Esophagus squamous epithelium (tissue), 5 donors: ENCODE measurements around the gene ACLY. TPM values are rescaled to one million over a fixed set of nuclear protein-coding genes. Genes with fewer than 3 reads are reported as not detected.

Experiments used
- DNase-seq: peaks from one replicate; lab custom pipeline; 2025; lab: John Stamatoyannopoulos, UW
- H3K27ac ChIP-seq, 4 donors: fragments of 200-600 bp; sonication (generic); one replicate each; pipeline ENCODE4 v1.5.1; 2016 to 2019; ENCODE audit warnings: mild to moderate bottlenecking in 1 of 4
- H3K27me3 ChIP-seq, 4 donors: fragments of 200-600 bp; sonication (generic); 1 replicate in 3 of 4; 2 replicates in 1 of 4; pipeline versions ENCODE4 v1.5.1 to v1.6.0; 2017 to 2021; ENCODE audit warnings: antibody characterized with exemption in 1 of 4
- H3K36me3 ChIP-seq, 3 donors: fragments of 200-600 bp; sonication (generic); one replicate each; pipeline ENCODE4 v1.5.1; 2016 to 2019
- H3K4me1 ChIP-seq, 3 donors: fragments of 200-600 bp; sonication (generic); one replicate each; pipeline ENCODE4 v1.5.1; 2017 to 2019
- H3K4me3 ChIP-seq, 4 donors: fragments of 200-600 bp; sonication (generic); 1 replicate in 3 of 4; 2 replicates in 1 of 4; pipeline ENCODE4 v1.5.1; 2016 to 2019; ENCODE audit warnings: mild to moderate bottlenecking in 2 of 4, moderate library complexity in 1 of 4
- H3K9me3 ChIP-seq, 3 donors: fragments of 200-600 bp; sonication (generic); one replicate each; pipeline ENCODE4 v1.5.1; 2016 to 2019
- CTCF ChIP-seq, 6 experiments: fragments of 450-650 bp in 4 of 6; fragments of 200-600 bp in 2 of 6; sonication (generic) in 2 of 6; IDR thresholded peaks; one replicate each; pipeline ENCODE4 v1.5.1; 2016 to 2019; ENCODE audit warnings: antibody characterized with exemption in 6 of 6, mild to moderate bottlenecking in 4 of 6, moderate library complexity in 4 of 6
- POLR2A ChIP-seq, 4 donors: fragments of 450-650 bp; IDR thresholded peaks; one replicate each; pipeline ENCODE4 v1.6.1; 2017; ENCODE audit warnings: antibody characterized with exemption in 4 of 4, mild to moderate bottlenecking in 4 of 4, moderate library complexity in 3 of 4
- WGBS, 2 donors: methylation state at CpG; one replicate each; pipeline ENCODE4 v1.1.5; 2018; 5-methylcytosine and 5-hydroxymethylcytosine counted together
- intact Hi-C: fragments of 100-400 bp; cut with DNase I; formaldehyde crosslinking; loops from one replicate; pipeline ENCODE4 v1.15.0; 2022
- total RNA-seq, 4 donors: library from RNA; depleted of rRNA; stranded (reverse); fragments of >200 nt; gene quantifications; one replicate each; pipeline ENCODE4 v1.1.0, GENCODE V29; 2016
- donor health status: DM: yes; HTN: yes; CAD: no.

Gene ACLY
- total RNA-seq, 4 donors from 2014 or later, result 51.5 to 121 (median 62.7) TPM

- DNase-seq, result no peak
Observed at GRCh38 chr17:41917679-41918313, 955 bp downstream of the ACLY start.

DNA sequence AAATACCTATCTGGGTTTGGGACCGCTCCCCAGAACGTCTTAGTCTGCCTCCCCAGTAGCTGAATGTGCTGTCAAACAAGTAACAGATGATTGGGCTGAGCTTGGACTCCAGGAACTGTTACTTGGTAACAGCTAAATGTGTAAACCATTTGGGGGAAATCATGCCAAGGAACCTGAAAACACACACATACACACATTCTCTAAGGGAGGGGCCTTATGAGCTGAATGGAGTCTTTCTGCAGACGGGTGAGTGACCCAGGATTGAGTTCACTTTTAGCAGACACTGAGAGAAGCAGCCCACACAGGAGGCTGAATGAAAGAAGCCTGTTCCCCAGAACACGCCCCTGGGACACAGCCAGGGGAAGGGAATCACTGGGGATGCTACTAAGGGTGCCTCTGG is 1.6 kb downstream of the ACLY start:
- intact Hi-C loops, result no loop called here
- Histone ChIP-seq H3K36me3 (peaks cover 0 to 22% (median 7%) of the 10 kb centered on the region in 3 donors), H3K9me3 (no peaks in the 10 kb centered on the region), H3K4me1 (peaks cover 23 to 66% (median 25%) of the 10 kb centered on the region in 3 donors), H3K27ac (peak overlapping the region in 3 of 4 donors; percentile 93 to 96 (median 94)), H3K27me3 (no peaks in the 10 kb centered on the region), H3K4me3 (peak overlapping the region in 2 of 4 donors; percentile 89 to 99)
- TF ChIP-seq POLR2A (IDR thresholded peaks at IDR 0.05), result no peak
- no peak for TF ChIP-seq CTCF (IDR thresholded peaks at IDR 0.05)
- no peak for DNase-seq
- WGBS, 2 donors, result 36 to 39% methylated on average over 4 of the region's 4 CpGs

More at GRCh38 chr17:41917679-41918313, 955 bp downstream of the ACLY start:
- Histone ChIP-seq H3K9me3 (no peaks in the 10 kb centered on the region), H3K4me3 (peak overlapping the region; percentile 89 to 99 (median 96)), H3K27ac (peak overlapping the region; percentile 89 to 96 (median 94)), H3K27me3 (no peaks in the 10 kb centered on the region), H3K36me3 (peaks cover 0 to 16% (median under 1%) of the 10 kb centered on the region in 3 donors), H3K4me1 (peaks cover 23 to 66% (median 25%) of the 10 kb centered on the region in 3 donors)
- WGBS, 2 donors, result 9 to 38% methylated on average over 3 to 13 of the region's 26 CpGs
- intact Hi-C loops, result no loop called here
- TF ChIP-seq POLR2A (IDR thresholded peaks at IDR 0.05) (no peak), CTCF (IDR thresholded peaks at IDR 0.05) (no peak)

DNA sequence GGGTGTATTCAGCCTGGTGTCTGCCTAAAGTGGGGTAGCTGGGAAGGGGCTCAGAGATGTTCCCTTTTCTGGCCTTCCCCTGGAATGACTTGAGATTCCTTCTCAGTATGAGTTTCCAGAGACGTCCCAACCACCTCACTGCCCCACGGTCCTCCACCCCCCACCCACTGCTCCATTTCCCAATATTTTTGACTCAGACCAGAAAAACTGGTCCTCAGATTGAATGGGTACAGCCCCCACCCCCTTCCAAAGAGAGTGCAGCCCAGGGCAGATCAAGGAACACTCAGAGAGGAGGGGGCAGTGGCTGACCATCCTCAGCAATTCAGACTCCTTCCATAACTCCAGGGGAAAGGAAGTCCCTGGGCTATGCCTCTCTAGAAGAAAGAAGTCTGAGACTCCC is 3.2 kb downstream of the ACLY start:
- Histone ChIP-seq H3K27ac (no peak overlapping the region), H3K4me3 (no peak overlapping the region), H3K27me3 (no peaks in the 10 kb centered on the region), H3K9me3 (no peaks in the 10 kb centered on the region), H3K4me1 (peaks cover 23 to 63% (median 25%) of the 10 kb centered on the region in 3 donors), H3K36me3 (peaks cover 11 to 39% (median 21%) of the 10 kb centered on the region in 3 donors)
- intact Hi-C loops, result no loop called here
- TF ChIP-seq POLR2A (IDR thresholded peaks at IDR 0.05) (no peak), CTCF (IDR thresholded peaks at IDR 0.05) (no peak)
- DNase-seq, result no peak
- 8 to 63% methylated on average over 2 of the region's 2 CpGs for WGBS, 2 donors

DNA sequence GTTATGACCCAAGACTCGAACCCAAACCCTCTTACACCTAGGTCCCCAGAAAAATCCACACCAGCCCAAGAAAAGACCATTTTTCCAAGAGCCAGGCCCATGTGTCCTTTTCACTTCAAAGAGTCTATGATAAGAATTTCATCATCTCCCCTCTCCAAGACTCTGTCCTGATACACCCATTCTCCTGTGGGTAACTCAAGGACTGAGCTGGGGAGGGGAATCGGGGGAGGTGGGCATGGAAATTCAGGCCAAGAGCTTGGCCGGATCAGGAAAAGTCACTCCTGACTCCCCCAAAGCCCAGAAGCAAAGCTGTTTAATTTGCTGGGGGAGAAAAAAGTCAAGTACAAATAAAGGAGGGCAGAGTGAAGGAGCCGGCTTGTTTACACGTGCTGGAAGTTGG is 3.7 kb downstream of the ACLY start:
- no peaks in the 10 kb centered on the region for H3K27me3 ChIP-seq
- DNase-seq, result no peak
- no peaks in the 10 kb centered on the region for H3K9me3 ChIP-seq
- H3K4me1 ChIP-seq, result peaks cover 21 to 60% (median 23%) of the 10 kb centered on the region in 3 donors
- peaks cover 16 to 44% (median 27%) of the 10 kb centered on the region in 3 donors for H3K36me3 ChIP-seq
- no peak overlapping the region for H3K4me3 ChIP-seq
- no peak overlapping the region for H3K27ac ChIP-seq
- TF ChIP-seq CTCF (IDR thresholded peaks at IDR 0.05) (no peak), POLR2A (IDR thresholded peaks at IDR 0.05) (no peak)
- intact Hi-C loops, result no loop called here
- 91 to 92% methylated on average over 4 of the region's 5 CpGs for WGBS, 2 donors

DNA sequence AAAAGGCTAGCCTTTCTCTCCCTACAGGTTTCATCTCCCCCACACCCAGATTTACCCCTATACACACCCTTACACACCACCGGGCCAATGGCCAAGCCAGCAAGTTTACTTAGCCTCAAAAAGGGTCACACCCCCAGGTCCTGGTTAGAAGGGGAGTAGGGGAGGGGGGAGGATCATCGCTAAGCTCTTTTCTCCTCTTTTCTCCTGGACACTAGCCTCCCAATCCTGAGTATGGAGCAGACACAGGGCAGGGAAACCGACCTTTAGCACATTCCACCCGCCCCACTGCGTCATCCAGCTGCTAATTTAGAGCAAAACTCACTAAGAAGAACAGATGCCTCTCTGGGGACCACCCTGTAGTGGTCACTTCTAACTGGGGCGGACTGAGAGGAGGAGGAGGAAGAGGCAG is 4.4 kb downstream of the ACLY start:
- Histone ChIP-seq H3K4me3 (no peak overlapping the region), H3K27me3 (no peaks in the 10 kb centered on the region), H3K4me1 (peaks cover 14 to 54% (median 16%) of the 10 kb centered on the region in 3 donors), H3K27ac (no peak overlapping the region), H3K36me3 (peaks cover 23 to 51% (median 33%) of the 10 kb centered on the region in 3 donors), H3K9me3 (no peaks in the 10 kb centered on the region)
- no peak for DNase-seq
- no peak for TF ChIP-seq POLR2A (IDR thresholded peaks at IDR 0.05)
- no peak for TF ChIP-seq CTCF (IDR thresholded peaks at IDR 0.05)
- WGBS, 2 donors, result 65 to 83% methylated on average over 4 to 6 of the region's 6 CpGs
- intact Hi-C loops, result no loop called here
